ENCODE results near the gene BRICD5.

BRICD5 gene

DNA sequence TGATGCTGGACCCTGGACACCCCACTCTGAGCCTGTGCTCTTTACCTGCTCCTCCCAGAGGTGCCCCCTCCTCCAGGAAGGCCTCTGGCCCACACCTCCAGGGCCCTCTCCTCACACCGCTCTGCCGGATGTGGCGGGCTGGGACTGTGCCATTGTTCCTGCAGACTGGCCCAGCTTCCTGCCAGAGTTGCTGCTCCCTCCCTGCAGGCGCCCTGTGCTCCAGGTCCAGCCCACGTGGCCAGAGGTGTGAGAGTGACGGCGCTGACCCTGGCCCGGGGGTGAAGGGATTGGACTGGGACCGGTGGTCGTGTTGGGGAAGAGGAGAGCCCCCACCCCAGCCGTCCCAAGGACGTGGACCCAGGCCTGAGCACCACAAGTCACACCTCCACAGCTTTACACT lies 18.4 kb upstream of the BRICD5 start:
- in situ Hi-C loops (cut with HindIII; ENCODE audit: low sequenced_read_pairs): no loop called here
- DNase-seq (ENCODE audit: low read depth, low spot score): no peak
- H3K4me3 ChIP-seq (ENCODE audit: low read depth, low read length): no peak overlapping the region
- TF ChIP-seq, protein P1, sequence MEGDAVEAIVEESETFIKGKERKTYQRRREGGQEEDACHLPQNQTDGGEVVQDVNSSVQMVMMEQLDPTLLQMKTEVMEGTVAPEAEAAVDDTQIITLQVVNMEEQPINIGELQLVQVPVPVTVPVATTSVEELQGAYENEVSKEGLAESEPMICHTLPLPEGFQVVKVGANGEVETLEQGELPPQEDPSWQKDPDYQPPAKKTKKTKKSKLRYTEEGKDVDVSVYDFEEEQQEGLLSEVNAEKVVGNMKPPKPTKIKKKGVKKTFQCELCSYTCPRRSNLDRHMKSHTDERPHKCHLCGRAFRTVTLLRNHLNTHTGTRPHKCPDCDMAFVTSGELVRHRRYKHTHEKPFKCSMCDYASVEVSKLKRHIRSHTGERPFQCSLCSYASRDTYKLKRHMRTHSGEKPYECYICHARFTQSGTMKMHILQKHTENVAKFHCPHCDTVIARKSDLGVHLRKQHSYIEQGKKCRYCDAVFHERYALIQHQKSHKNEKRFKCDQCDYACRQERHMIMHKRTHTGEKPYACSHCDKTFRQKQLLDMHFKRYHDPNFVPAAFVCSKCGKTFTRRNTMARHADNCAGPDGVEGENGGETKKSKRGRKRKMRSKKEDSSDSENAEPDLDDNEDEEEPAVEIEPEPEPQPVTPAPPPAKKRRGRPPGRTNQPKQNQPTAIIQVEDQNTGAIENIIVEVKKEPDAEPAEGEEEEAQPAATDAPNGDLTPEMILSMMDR (IDR thresholded peaks at IDR 0.05; ENCODE audit: low read depth, low read length): no peak

DNA sequence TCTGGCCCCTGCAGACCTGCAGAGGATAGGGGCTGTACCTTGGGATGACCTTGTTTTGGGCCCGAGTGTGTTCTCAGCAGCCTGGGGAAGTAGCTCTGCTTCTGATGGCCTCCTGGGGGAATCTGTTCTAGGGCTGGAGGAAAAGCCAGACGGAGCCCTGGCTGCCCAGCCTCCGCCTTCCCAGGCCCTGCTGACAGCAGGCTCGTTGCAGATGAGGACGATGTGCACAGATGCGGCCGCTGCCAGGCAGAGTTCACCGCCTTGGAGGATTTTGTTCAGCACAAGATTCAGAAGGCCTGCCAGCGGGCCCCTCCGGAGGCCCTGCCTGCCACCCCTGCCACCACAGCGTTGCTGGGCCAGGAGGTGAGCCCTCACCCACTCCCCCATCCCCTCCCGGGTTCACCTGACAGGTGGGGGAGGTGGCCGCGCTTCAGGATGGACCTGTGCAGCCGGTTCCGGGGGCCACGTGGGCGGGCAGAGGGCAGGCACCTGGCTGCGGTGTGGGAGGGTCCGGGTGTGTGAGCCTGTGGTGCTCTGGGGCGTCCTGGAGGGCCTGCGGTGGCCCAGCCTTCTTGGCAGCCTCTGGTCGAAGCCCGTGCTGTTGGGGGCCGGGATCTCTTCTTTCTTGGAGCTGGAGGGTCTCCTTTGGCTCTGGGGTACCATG lies 17.6 kb upstream of the BRICD5 start:
- in situ Hi-C loops (cut with HindIII; ENCODE audit: low sequenced_read_pairs): no loop called here

DNA sequence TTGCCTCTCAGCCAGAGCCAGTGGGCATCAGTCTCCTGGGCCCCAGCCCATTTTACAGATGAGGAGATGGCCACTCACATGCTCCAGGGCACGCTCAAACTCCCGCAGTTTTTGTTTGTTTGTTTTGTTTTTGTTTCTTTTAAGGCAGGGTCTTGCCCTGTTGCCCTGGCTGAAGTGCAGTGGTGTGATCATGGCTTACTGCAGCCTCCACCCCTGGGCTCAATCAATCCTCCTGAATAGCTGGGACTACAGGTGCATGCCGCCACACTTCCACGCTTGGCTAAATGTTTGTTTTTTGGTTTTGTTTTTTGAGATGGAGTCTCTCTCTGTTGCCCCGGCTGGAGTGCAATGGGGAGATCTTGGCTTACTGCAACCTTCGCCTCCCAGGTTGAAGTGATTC lies 16.3 kb upstream of the BRICD5 start:
- TF ChIP-seq, protein P1 (IDR thresholded peaks at IDR 0.05; ENCODE audit: low read depth, low read length): no peak
- no peak overlapping the region for H3K4me3 ChIP-seq (ENCODE audit: low read depth, low read length)
- in situ Hi-C loops (cut with HindIII; ENCODE audit: low sequenced_read_pairs): no loop called here
- DNase-seq (ENCODE audit: low read depth, low spot score): no peak

More for the DNA sequence above, 17.6 kb upstream of the BRICD5 start:
- DNase-seq (ENCODE audit: low read depth, low spot score): no peak
- TF ChIP-seq, protein P1 (IDR thresholded peaks at IDR 0.05; ENCODE audit: low read depth, low read length): no peak
- H3K4me3 ChIP-seq (ENCODE audit: low read depth, low read length): no peak overlapping the region

DNA sequence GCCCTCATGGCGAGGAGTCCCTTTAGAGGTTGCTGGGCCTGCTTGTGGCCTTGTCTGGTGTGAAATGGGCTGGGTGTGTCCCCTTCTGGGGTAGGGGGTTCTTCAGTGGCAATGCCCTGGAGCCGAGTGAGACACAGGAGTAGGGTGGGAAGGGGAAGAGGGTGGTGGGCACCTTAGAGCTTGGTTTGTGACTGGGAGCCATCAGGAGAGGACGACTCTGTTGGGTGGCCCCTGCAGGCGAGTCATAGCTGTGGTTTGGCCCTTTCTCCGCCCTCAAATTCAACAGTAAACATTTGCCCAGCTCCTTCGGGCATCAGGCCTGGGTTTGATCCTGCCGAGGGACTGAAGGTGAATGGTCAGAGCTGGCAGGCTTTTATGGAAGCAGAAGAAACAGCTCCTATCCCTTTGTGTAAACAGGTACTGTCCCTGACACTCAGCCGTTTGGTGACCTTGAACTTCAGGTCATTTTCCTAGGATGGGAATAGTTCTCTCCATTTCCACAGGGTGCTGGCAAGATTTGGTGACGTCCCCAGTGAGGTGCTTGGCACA lies 15.7 kb upstream of the BRICD5 start:
- DNase-seq (ENCODE audit: low read depth, low spot score): no peak
- H3K4me3 ChIP-seq (ENCODE audit: low read depth, low read length): no peak overlapping the region
- TF ChIP-seq, protein P1 (IDR thresholded peaks at IDR 0.05; ENCODE audit: low read depth, low read length): no peak
- in situ Hi-C loops (cut with HindIII; ENCODE audit: low sequenced_read_pairs): no loop called here

DNA sequence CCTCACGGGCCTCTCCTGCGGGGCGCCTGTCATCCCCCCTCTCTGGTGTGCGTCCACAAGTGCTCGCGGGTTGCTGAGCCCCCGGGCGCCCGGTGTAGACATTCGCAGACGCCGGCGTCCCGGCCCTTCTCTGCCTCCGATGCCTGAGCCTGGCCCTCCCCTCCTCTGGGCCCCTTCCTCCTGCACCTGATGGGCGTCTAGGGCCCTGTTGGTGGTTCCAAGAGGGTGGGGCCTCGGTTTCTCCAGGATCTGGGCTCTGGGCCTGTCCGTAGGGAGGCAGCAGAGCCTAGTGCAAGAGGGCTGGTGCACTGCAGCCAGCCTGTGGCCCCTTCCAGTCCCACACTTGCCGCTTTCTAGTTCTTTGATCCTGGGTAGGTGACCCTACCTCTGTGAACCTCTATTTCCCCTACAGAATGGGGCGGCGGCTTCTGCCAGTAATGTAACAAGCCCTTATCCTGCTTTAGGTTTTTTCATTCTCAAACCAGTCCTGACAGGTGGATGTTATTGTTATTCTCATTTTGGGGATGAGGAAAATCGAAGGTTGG lies 13.4 kb upstream of the BRICD5 start:
- TF ChIP-seq, protein P1 (IDR thresholded peaks at IDR 0.05; ENCODE audit: low read depth, low read length): peak; percentile 42
- in situ Hi-C loops (cut with HindIII; ENCODE audit: low sequenced_read_pairs): no loop called here
- DNase-seq (ENCODE audit: low read depth, low spot score): peak; percentile 45
- peak overlapping the region; percentile 90 for H3K4me3 ChIP-seq (ENCODE audit: low read depth, low read length)

DNA sequence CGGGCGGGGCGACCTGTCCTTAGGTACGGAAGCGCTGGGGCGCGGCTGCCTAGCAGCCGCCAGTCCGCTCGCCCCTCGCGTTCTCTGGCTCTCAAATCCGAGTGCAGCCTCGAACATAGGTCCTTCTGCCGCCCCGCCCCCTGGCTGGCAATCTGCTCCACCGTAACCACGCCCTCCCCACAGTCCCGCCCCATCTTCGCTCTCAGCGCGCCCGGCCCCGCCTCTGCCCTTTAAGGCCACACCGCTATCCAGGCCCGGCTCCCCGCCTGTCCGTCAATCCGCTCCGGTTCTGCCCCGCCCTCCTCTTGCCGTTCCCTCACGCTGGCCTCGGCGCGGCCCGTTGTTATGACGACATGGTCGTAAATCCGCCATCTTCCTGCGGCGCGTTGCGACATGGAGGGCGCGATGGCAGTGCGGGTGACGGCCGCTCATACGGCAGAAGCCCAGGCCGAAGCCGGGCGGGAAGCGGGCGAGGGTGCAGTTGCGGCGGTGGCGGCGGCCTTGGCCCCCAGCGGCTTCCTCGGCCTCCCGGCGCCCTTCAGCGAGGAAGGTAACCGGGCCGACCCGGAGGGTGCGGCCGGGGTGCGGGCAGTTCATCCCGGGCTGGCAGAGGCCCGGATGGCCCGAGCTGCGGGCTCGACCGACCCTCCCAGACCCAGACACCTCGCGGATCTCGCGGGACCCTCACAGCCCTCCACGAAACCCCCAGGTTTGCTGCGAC lies 12.7 kb upstream of the BRICD5 start, which contains the start of gene E4F1:
Gene E4F1 (plus strand): TSS at position 371 of the 721 bp plus-strand sequence. CDS start 23 bp downstream, at position 394.
- peak; percentile 100 for DNase-seq (ENCODE audit: low read depth, low spot score)
- in situ Hi-C loops (cut with HindIII; ENCODE audit: low sequenced_read_pairs): no loop called here
- H3K4me3 ChIP-seq (ENCODE audit: low read depth, low read length): peak within 1 kb of the TSS; percentile 90
- TF ChIP-seq, protein P1 (IDR thresholded peaks at IDR 0.05; ENCODE audit: low read depth, low read length): no peak

All from astrocyte of the spinal cord (primary cell).